Skeletal muscle cell (primary cell): ENCODE measurements around the gene VPS18.
"Not testable (repeated sequence)": the region's sequence is repeated elsewhere in the genome, so short reads cannot be mapped to it uniquely, and the experiment has no call there.

ENCODE experiments used
- DNase-seq: peaks from one replicate; pipeline ENCODE4 v3.0.0-alpha.2; 2010; ENCODE audit warnings: low read depth
- H3K4me3 ChIP-seq: 2 replicates; pipeline ENCODE4 v1.5.1; 2011; ENCODE audit warnings: low read depth, mild to moderate bottlenecking, control low read depth, low read length, moderate library complexity

VPS18 gene, protein sequence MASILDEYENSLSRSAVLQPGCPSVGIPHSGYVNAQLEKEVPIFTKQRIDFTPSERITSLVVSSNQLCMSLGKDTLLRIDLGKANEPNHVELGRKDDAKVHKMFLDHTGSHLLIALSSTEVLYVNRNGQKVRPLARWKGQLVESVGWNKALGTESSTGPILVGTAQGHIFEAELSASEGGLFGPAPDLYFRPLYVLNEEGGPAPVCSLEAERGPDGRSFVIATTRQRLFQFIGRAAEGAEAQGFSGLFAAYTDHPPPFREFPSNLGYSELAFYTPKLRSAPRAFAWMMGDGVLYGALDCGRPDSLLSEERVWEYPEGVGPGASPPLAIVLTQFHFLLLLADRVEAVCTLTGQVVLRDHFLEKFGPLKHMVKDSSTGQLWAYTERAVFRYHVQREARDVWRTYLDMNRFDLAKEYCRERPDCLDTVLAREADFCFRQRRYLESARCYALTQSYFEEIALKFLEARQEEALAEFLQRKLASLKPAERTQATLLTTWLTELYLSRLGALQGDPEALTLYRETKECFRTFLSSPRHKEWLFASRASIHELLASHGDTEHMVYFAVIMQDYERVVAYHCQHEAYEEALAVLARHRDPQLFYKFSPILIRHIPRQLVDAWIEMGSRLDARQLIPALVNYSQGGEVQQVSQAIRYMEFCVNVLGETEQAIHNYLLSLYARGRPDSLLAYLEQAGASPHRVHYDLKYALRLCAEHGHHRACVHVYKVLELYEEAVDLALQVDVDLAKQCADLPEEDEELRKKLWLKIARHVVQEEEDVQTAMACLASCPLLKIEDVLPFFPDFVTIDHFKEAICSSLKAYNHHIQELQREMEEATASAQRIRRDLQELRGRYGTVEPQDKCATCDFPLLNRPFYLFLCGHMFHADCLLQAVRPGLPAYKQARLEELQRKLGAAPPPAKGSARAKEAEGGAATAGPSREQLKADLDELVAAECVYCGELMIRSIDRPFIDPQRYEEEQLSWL

DNA sequence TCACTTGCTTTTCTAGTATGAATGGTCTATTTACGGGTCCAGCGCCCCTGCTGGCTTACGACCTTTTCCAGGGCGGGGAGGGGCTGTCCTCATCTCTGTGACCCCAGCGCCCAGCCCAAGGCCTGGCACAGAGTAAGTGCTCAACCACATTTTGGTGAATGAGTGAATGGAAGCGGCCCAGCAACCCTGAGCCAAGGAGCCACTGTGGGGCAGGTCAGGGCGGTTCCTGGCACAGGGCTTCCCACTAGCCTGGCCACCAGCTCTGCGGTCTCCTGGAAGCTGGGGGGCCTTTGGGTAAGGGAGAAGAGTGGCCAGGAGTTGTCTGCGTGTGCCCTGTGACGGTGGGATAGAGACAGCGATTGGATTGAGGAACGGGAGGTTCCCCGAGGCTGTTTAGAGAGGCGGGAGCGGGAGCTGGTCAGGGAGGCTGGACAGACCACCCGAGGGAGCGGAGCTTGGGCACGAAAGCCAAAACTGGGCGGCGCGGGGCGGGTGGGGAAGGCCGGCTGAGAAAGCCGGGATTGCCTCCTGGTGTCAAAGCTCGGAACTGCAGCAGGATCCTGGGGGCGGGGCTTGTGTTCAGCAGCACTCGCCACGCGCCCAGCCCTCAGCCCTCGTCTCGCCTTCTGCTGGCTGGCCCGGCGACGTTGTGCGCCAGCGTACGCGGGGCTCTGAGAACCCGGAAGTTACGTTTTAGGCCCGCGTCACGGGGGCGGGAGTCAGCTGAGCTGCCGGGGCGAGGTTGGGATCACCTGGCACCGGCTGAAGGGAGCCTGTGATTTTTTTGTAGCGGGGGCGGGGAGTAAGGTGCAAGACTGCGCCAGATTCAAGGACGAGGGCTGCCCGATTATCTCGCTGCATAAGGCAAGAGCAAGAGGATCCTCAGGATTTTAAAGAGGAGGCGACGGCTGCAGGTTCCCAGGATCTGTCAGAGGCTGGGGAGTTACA lies at the start of gene VPS18:
VPS18 (plus strand) TSS at position 718 of the 948 bp plus-strand sequence. CDS start 319 bp downstream, outside the sequence.
- peak; percentile 86 for DNase-seq
- peak within 1 kb of the TSS; percentile 93 for H3K4me3 ChIP-seq

DNA sequence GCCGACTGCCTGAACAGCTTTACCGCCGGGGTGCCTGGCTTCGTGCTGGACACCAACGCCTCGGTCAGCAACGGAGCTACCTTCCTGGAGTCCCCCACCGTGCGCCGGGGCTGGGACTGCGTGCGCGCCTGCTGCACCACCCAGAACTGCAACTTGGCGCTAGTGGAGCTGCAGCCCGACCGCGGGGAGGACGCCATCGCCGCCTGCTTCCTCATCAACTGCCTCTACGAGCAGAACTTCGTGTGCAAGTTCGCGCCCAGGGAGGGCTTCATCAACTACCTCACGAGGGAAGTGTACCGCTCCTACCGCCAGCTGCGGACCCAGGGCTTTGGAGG lies 49.6 kb upstream of the VPS18 start:
- no peak for DNase-seq
- H3K4me3 ChIP-seq = peak overlapping the region; percentile 47

DNA sequence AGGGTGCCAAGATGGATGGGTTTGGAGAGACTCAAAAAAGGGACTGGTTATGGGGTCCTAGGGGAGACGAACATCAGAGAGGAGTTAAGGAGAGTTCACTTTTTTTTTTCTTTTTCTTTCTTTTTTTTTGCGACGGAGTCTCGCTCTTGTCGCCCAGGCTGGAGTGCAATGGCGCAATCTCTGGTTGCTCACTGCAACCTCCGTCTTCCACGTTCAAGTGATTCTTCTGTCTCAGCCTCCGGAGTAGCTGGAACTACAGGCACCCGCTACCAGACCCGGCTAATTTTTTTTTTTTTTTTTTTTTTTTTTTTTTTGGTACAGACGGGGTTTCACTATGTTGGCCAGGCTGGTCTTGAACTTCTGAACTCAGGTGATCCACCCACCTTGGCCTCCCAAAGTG lies 49.2 kb upstream of the VPS18 start:
- peak overlapping the region; percentile 47 for H3K4me3 ChIP-seq

DNA sequence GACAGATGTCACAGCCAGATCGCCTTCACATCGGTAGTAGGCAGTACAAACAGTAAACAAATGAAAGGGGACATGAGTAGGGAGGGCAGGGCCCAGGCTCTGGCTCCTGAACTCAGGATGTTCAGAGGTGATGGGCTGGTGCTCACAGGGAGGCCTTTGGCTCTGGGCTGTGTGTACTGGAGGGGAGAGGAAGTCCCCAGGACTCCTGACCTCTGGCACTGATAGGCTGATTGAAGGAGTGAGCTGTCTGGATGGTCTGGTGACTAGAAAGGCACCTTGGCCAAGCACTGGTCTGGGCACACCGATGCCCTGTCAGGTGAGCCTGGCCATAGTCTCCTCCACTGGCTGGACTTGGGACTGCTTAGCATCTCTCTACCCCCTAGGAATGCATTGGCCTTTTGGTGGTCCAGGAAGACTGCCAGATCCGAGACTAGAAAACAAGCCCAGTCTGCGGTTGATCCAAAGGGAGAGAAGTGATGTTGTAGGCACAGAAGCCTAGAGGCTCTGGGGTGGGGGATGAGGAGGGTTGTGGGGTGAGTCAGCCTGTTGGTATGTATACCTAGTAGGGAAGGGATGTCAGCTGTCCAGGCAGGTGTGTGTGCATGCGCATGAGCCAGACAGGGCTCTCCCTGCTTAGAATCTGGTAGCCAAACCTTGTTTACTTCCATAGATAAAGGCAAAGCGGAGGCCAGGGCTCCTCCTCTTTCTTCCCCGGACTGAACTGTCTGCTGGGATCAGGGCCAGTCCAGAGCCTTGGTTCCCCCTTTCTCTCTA lies 48.6 kb upstream of the VPS18 start:
- no peak overlapping the region for H3K4me3 ChIP-seq
- DNase-seq = no peak

More for the DNA sequence above, 49.2 kb upstream of the VPS18 start:
- DNase-seq = no peak

DNA sequence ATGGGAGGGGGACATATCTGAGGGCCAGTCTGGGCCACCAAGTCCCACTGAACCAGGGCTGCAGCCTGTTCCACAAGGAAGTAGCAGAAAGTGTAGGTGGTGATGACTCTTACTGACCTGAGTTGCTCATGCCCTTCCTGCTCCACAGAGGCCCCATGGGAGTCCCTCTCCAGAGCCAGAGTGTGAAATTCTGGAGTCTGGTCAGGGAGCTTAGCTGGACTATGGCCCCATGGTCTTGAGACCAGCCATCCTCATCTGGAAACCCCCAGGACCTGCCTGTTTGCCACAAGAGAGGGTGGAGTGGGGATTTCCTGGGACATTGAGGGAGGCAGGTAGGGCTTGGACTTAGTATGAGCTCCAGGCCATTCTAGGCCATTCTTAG lies 47.4 kb upstream of the VPS18 start:
- DNase-seq = no peak
- no peak overlapping the region for H3K4me3 ChIP-seq

DNA sequence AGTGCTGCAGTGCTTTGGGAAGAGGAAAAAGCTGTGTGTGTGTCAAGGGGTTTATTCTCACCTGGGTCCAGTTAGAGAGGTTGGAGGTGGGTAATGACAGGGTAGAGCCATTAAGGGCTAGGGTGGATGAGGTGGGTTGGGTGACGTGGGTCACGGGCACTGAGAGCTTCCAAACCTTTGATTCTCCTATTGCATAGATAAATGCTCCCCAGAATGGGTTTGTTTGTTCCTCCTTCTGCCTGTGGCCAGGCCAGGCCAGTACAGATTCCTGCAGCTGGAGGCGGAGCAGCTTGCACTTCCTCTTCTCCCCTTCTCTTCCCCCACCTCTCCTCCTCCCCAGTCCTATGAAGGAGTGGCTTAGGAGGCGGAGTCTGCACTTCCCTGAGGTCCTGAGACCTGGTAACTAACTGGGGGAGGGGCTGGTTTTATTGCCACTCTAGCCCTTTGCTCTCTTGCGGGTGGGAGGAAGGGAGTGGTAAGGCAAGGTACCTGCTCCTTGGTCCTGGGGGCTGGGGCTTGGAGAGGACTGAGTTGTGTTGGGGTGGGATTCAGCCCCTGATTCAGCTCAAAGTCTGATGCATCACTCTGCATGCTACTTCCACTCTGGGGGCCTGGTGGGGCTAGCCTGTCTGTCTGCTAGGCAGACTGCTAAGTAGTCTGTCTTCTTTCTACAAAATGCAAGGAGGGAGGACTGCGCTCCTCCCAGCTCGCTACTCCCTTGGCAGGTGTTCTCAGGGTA lies 46.9 kb upstream of the VPS18 start:
- no peak for DNase-seq
- no peak overlapping the region for H3K4me3 ChIP-seq

DNA sequence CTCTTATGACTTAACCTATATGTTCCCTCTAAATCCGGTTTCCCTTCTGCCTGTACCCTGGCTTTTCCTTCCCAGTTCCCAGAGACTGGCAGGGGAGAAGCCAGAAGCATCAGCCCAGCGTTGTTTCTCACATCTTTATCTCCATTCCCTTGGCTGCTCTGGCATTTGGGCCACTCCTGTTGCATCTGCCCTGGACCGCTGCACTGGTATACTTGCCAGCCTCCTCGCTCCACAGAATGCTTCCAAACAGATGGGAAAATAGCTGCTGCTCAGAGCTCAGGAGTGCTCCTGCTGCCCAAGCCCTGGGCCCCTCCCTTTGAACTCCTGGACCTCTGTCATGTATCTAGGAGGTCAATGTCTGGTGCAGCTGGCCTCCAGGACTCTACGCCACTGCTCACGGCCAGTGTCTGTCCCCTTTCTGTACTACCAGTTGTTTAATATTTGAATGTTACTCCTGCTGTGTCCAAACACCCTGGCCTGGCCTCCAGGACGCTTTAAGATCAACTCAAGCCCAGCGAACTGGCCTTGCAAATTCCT lies 43.6 kb upstream of the VPS18 start:
- no peak overlapping the region for H3K4me3 ChIP-seq
- no peak for DNase-seq

DNA sequence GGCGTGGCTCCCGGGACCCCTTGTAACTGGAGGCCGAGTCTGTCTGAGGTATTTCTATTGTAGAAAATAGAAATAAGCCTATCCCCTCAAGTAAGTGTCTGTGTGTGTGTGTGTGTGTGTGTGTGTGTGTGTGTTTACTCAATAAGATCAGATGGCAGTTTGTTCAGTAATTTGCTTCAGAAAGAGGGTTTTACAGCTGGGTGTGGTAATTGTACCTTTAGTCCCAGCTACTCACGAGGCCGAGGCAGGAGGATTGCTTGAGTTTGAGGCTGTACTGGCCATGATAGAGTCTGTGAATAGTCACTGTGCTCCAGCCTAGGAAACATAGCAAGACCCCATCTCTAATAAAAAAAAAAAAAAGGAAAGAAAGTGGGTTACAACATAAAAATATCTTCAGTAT lies 41.7 kb upstream of the VPS18 start:
- DNase-seq = no peak

DNA sequence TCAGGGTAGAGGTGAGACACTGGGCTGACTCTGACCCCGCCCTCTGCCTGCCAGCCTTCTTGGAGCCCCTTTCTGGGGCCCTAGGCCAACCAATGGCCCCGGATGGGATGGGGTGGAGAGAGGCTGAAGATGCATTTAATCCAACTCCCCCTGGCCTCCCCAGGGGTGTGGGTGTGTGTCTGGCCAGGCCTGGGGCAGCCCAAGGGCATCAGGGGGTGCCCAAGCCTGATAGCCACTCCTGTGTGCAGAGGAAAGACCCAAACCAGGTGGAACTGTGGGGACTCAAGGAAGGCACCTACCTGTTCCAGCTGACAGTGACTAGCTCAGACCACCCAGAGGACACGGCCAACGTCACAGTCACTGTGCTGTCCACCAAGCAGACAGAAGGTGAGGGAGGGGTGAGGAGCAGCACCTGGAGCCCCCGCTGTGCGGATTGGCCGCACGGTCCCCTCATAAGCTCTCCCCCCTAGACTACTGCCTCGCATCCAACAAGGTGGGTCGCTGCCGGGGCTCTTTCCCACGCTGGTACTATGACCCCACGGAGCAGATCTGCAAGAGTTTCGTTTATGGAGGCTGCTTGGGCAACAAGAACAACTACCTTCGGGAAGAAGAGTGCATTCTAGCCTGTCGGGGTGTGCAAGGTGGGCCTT lies 40.9 kb upstream of the VPS18 start:
- DNase-seq = no peak
- H3K4me3 ChIP-seq = no peak overlapping the region

More for the DNA sequence above, 41.7 kb upstream of the VPS18 start:
- no peak overlapping the region for H3K4me3 ChIP-seq

DNA sequence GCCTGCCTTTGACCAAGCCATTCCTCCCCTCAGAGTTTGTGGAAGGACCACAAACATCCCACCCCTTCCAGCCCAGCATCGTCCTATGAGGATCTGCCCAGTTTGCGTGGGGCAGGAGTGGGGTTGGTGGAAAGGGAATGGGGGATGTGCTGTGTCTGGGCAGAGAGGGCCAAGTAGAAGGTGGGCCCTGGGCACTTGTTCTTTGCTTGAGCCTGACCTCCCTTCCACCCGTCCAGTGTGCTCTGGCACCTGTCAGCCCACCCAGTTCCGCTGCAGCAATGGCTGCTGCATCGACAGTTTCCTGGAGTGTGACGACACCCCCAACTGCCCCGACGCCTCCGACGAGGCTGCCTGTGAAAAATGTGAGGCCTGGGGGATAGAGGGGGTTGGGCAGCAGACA lies 40.1 kb upstream of the VPS18 start:
- no peak for DNase-seq
- no peak overlapping the region for H3K4me3 ChIP-seq

DNA sequence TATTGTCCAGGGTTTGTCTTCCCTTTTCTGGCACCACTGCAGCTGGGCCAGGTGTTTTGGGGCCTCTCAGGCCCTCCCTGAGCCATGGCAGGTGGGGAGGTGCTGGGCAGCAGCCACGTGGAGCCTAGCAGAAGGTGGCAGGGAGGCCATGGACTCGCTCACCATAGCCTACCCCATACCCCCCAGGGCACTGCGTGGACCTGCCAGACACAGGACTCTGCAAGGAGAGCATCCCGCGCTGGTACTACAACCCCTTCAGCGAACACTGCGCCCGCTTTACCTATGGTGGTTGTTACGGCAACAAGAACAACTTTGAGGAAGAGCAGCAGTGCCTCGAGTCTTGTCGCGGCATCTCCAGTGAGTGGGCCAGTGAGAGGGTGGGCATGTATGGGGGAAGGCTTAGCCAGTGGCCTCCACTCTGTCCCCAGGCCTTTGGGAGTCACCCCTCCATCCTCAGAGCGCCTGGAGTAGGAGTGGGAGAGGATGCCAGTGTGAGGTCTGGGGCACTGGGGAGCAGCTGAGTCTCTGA lies 38.5 kb upstream of the VPS18 start:
- H3K4me3 ChIP-seq = no peak overlapping the region
- DNase-seq = no peak

DNA sequence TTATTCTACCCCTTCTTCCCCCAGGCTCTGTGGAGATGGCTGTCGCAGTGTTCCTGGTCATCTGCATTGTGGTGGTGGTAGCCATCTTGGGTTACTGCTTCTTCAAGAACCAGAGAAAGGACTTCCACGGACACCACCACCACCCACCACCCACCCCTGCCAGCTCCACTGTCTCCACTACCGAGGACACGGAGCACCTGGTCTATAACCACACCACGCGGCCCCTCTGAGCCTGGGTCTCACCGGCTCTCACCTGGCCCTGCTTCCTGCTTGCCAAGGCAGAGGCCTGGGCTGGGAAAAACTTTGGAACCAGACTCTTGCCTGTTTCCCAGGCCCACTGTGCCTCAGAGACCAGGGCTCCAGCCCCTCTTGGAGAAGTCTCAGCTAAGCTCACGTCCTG lies 37.5 kb upstream of the VPS18 start:
- H3K4me3 ChIP-seq = no peak overlapping the region
- no peak for DNase-seq

DNA sequence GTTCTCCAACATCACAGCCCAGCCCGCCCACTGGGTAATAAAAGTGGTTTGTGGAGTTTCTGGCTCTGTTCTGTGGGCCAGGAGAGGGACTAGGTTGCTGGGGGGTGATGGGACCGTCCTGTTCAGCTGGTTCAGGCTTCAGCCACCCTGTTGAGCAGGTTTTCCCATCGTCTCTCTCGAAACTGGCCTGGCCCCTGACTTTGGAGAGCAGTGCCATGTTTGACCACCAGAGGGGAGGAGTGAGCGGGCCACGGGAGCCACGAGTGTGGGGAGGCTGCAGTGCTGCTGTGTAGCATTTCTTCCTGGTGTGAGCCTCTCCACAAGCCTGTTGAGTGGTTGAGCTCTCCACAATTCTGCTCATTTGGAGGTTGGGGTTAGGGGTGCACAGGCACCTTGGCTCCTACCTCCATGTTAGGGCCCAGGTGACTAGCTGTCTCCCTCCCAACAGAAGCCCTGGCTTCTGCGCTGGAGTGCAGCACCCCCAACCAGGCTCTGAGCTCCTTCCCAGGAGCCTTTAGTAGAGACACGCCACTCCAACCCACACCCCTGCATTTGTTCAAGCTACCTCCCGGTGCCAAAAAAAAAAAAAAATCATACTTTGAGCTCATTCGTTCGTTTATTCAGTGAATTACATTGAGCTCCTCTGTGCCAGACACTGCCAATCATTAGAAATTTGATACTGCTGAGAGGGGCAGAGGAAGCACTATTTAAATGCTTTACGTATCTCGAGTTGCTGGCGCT lies 36.5 kb upstream of the VPS18 start:
- no peak overlapping the region for H3K4me3 ChIP-seq
- no peak for DNase-seq

DNA sequence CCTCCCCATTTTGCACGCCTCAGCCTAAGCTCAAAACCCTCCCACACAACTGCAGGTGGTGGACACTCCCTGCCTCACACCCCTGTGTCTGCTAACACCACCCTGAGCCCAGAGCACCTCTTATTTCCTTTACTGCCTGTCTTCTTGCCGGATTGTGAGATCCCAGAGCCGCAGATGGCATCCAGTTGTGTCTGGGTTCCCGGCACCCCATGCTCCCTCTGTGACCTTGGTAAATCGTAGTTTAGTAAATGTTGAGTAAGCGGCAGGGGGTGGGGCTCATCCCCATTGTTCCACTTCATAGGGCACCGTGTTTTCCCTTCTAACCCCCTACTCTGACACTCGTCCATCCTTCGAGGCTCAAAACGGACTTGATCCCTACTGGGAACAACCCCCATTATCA lies 35.5 kb upstream of the VPS18 start:
- no peak for DNase-seq

DNA sequence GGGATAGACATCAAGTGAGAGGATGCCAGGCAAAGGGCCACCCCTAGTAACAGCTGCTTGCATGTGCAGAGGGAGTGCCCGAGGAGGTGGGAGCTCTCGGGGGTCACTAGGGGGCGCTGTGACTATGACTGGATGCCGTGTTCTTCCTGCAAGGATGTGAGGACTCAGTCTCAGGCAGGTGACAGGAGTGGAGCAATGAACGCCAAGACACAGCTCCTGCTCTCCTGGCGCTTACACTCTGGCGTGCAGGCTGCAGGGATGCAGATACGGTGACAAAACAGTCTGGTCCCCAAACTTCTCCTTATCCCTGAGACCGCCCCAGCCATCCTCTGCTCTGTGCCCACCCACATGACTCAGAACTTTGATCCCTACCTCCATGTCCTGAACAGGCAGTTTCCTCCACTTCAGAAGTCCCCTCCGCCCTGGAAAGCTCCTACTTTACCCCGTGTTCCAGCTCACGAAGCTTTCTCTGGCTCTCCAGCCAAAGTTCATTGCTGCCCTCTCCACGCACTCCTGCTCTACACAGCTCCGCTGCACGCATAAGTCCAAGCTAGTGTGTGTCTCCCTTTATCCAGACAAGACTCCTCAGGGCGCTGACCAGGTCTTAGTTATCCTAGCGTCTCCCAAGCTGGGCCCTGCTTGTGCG lies 34.9 kb upstream of the VPS18 start:
- no peak overlapping the region for H3K4me3 ChIP-seq
- no peak for DNase-seq

More for the DNA sequence above, 35.5 kb upstream of the VPS18 start:
- no peak overlapping the region for H3K4me3 ChIP-seq

DNA sequence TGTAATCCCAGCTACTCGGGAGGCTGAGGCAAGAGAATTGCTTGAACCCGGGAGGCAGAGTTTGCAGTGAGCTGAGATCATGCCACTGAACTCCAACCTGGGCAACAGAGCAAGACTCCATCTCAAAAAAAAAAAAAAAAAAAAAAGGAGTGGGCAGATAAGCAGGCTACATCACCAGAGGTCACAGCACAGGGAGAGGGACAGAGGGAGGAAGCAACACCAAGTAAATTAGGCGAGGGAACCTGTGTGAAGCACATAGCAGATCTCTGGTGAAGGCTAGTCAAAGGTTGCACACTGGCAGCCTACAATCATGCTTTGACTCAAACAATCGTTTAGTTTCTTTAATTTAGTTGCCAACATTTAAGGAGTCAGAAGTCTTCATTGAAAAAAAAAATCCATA lies 33.1 kb upstream of the VPS18 start:
- not testable (repeated sequence) for DNase-seq, H3K4me3 ChIP-seq
